Small intestine (tissue), 7 donors: ENCODE results near the gene PROK1. TPM values are rescaled to one million over a fixed set of nuclear protein-coding genes. Genes with fewer than 3 reads are reported as not detected.
"Not testable (repeated sequence)": the region's sequence is repeated elsewhere in the genome, so short reads cannot be mapped to it uniquely, and the experiment has no call there.

Experiments
- DNase-seq, 2 donors: peaks; one replicate each; pipeline versions ENCODE4 v3.0.0 to v3.0.0-alpha.2; 2013
- FAIRE-seq: peaks from 2 replicates; lab custom pipeline; 2012; peaks lifted over from hg19 to GRCh38; lab: Jason Lieb, UNC
- H3K27ac ChIP-seq, 3 donors: one replicate each; pipeline ENCODE4 v1.5.1; 2013; ENCODE audit warnings: low read length in 2 of 3, mild to moderate bottlenecking in 2 of 3, control low read depth in 1 of 3, inconsistent platforms in 1 of 3, low read depth in 1 of 3, moderate library complexity in 1 of 3
- H3K27me3 ChIP-seq, 3 donors: one replicate each; pipeline ENCODE4 v1.6.1; 2013; ENCODE audit warnings: low read length in 3 of 3, inconsistent platforms in 1 of 3; ENCODE audit not compliant: control insufficient read depth in 3 of 3, insufficient read depth in 3 of 3
- H3K36me3 ChIP-seq, 3 donors: one replicate each; pipeline ENCODE4 v1.6.1; 2013; ENCODE audit warnings: low read length in 3 of 3, inconsistent platforms in 1 of 3, low read depth in 1 of 3, mild to moderate bottlenecking in 1 of 3, moderate library complexity in 1 of 3; ENCODE audit not compliant: control insufficient read depth in 3 of 3, insufficient read depth in 2 of 3
- H3K4me1 ChIP-seq, 3 donors: one replicate each; pipeline ENCODE4 v1.6.1; 2013; ENCODE audit warnings: low read length in 2 of 3, inconsistent platforms in 1 of 3, low read depth in 1 of 3, mild to moderate bottlenecking in 1 of 3, moderate library complexity in 1 of 3; ENCODE audit not compliant: control insufficient read depth in 3 of 3, insufficient read depth in 2 of 3
- H3K4me3 ChIP-seq, 3 donors: one replicate each; pipeline ENCODE4 v1.5.1; 2013; ENCODE audit warnings: low read length in 3 of 3, control low read depth in 1 of 3, inconsistent platforms in 1 of 3, low read depth in 1 of 3, mild to moderate bottlenecking in 1 of 3, moderate library complexity in 1 of 3
- H3K9me3 ChIP-seq, 2 donors: one replicate each; pipeline ENCODE4 v1.6.1; 2013; ENCODE audit warnings: low read depth in 1 of 2, low read length in 1 of 2; ENCODE audit not compliant: control insufficient read depth in 2 of 2, insufficient read depth in 1 of 2
- WGBS, 3 donors: extraction: QIAGEN DNeasy Blood & Tissue Kit; methylation state at CpG; one replicate each; pipeline ENCODE4 v1.1.7; 2013; 5-methylcytosine and 5-hydroxymethylcytosine counted together
- polyA plus RNA-seq, 4 donors: library from polyadenylated mRNA; stranded (reverse) in 3 of 4; unstranded in 1 of 4; fragments of 200-250 nt in 3 of 4; fragments of 120-200 nt in 1 of 4; gene quantifications; one replicate each; pipeline versions ENCODE4 v1.2.1 to v1.2.3, GENCODE V29; 2013
- donor health status: healthy with polysubstance abuse.
- donor health status: control.
- donor health status: control.
- donor health status: Bipolar disorder and iron deficiency.
- donor health status: healthy.

PROK1 gene
- polyA plus RNA-seq, 4 donors, result 0.06 to 0.07 TPM; not detected in 2

DNA sequence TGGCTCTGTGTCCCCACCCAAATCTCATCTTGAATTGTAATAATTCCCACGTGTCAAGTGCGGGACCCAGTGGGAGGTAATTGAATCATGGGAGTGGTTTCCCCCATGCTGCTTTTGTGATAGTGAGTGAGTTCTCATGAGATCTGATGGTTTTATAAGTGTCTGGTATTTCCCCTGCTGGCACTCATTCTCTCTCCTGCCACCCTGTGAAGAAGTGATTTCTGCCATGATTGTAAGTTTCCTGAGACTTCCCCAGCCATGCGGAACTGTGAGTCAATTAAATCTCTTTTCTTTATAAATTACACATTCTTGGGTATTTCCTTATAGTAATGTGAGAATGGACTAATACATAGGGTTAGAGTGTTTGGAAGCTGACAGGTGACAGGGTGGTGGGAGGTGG, 11.1 kb upstream of the PROK1 start:
- not testable (repeated sequence) for H3K4me1 ChIP-seq

DNA sequence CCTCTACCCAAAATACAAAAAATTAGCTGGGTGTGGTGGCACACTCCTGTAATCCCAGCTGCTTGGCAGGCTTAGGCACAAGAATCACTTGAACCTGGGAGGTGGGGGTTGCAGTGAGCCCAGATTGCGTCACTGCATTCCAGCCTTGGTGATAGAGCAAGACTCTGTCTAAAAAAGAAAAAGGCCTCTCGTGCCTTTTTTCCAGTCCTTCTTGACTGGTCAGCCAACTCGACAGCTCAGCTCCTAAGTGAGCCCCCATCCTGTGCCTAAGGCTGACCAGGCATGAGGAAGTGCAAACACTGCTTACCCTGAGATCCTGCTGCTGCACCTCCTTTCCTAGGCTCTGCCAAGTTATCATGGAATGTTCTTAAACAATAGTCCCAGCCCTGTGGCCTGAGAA, 10.1 kb upstream of the PROK1 start:
- Histone ChIP-seq H3K36me3 (no peaks in the 10 kb centered on the region), H3K27ac (no peak overlapping the region), H3K9me3 (no peaks in the 10 kb centered on the region), H3K4me1 (no peaks in the 10 kb centered on the region), H3K27me3 (no peaks in the 10 kb centered on the region), H3K4me3 (no peak overlapping the region)
- 60 to 81% (median 61%) methylated on average over 3 of the region's 3 CpGs for WGBS, 3 donors
- FAIRE-seq, result no peak
- DNase-seq, result no peak

More for the DNA sequence above, 11.1 kb upstream of the PROK1 start:
- not testable (repeated sequence) for H3K4me3 ChIP-seq, DNase-seq, H3K9me3 ChIP-seq, H3K36me3 ChIP-seq, H3K27me3 ChIP-seq, FAIRE-seq, H3K27ac ChIP-seq
- WGBS, 3 donors, result 85 to 89% (median 87%) methylated on average over 3 of the region's 3 CpGs

DNA sequence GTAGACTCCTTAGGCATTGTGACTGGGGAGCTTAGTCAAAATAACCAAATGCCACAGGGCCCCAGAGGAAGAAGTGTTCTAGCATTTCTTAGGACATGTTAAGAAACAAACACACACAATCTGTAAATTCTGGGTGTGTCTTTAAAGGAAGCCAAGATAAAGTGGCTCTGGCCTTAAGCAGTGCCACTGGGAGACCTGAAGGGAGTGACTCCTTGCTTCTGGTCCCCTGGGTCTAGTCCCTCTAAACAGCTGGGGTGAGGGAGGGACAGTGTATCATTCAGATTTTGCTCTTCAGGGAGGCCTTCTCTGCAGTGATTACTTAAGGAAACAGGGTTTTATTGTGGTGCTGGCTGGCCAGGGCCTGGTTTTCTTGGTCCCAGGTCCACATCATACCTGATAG, 9.1 kb upstream of the PROK1 start:
- FAIRE-seq (no peak), DNase-seq (no peak)
- no peaks in the 10 kb centered on the region for H3K9me3 ChIP-seq
- no peak overlapping the region for H3K27ac ChIP-seq
- H3K27me3 ChIP-seq, result no peaks in the 10 kb centered on the region
- no peaks in the 10 kb centered on the region for H3K36me3 ChIP-seq
- no peaks in the 10 kb centered on the region for H3K4me1 ChIP-seq
- no peak overlapping the region for H3K4me3 ChIP-seq

DNA sequence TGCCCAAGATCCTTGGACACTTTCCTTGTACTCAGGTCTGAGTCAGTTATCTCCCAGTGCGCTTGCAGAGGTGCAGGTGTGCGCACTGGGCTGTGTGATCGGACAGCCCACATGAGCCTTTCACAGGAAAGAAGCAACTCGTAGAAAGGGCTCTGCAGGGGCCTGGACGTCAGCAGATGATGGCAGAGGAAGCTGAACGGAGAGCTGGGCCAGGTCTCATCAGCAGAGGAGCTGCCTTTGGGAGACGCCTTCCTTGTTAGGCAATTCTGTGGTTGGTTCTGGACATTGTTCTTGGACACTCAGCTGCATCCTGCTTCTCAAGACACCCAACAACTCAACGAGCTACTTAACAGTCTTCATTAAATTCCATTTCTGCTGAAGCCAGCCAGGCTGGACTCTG, 7.5 kb upstream of the PROK1 start:
- Histone ChIP-seq H3K9me3 (no peaks in the 10 kb centered on the region), H3K4me3 (no peak overlapping the region), H3K4me1 (no peaks in the 10 kb centered on the region), H3K27me3 (peaks cover 0 to 6% (median 0%) of the 10 kb centered on the region in 3 donors), H3K27ac (no peak overlapping the region), H3K36me3 (no peaks in the 10 kb centered on the region)
- 78 to 82% (median 81%) methylated on average over 8 of the region's 8 CpGs for WGBS, 3 donors
- FAIRE-seq, result no peak
- DNase-seq, result no peak

DNA sequence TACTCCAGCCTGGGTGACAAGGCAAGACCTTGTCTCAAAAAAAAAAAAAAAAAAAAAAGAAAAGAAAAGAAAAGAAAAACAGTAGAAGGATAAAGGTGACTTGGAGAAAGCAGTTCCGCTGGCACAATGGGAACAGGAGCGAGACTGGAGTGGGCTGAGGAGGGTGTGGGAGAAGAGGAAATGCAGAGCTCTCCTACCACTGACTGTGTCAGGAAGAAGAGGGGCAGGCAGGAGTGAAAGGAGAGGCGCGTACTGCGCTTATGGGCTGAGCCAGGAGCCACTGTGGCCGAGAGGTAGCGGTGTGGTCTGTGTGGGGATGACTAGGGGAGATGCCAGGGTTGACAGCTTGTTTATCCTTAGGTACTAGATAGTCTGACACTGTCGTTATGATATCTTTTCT, 6.4 kb upstream of the PROK1 start:
- no peak overlapping the region for H3K4me3 ChIP-seq
- no peaks in the 10 kb centered on the region for H3K4me1 ChIP-seq
- H3K27ac ChIP-seq, result no peak overlapping the region
- DNase-seq (no peak), FAIRE-seq (no peak)
- 73 to 83% (median 80%) methylated on average over 8 of the region's 8 CpGs for WGBS, 3 donors
- peaks cover 0 to 9% (median 4%) of the 10 kb centered on the region in 3 donors for H3K27me3 ChIP-seq
- H3K9me3 ChIP-seq, result no peaks in the 10 kb centered on the region
- no peaks in the 10 kb centered on the region for H3K36me3 ChIP-seq

DNA sequence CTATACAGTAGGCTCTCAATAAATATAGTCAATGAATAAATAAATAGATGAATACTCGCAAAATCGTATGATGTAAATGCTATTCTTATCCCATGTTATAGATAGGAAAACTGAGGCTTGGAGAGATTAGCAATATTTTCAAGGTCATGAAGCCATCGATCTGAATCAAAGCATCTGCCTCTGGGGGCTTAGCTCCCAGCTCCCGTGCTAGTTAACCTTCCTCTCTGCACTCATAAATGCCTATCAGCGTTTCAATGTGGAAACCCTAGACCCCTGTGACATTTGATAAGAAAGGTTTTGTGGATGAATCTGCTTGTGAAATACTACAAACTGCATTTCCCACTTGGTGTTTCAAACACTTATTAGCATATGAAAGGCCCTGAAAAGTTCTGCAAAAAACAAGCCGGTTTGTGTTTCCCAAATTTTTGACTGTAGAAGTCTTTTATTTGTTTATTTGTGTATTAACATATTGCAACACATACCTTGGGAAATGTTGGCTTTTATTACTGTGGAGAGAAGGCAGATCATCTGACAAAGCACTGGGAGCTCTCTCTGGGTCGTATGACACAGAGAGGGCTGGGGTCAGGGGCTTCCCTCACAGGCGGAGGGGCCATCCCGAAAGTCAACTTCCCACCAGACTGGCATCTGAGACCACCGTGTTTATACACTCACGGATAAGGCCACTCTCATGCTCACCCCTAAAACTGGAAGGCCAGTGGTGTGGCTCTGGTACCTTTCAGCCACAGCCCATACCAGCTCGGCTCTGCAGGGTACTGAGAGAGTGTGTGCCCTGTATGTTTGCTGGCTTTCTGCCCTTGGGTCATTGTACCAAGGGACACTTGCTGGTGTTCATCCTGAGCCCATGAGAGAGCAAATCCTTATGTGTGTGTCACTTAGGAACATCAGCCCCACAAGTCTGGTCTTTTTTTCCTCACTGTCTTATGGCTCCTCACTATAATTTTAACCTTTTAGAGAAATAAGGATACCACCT, 993 bp upstream of the PROK1 start:
- no peak overlapping the region for H3K4me3 ChIP-seq
- peaks cover 0 to 30% (median 14%) of the 10 kb centered on the region in 3 donors for H3K27me3 ChIP-seq
- DNase-seq, result no peak
- no peaks in the 10 kb centered on the region for H3K36me3 ChIP-seq
- H3K4me1 ChIP-seq, result no peaks in the 10 kb centered on the region
- no peak overlapping the region for H3K27ac ChIP-seq
- no peaks in the 10 kb centered on the region for H3K9me3 ChIP-seq
- FAIRE-seq, result no peak
- WGBS, 3 donors, result 51 to 52% (median 52%) methylated on average over 12 of the region's 12 CpGs

DNA sequence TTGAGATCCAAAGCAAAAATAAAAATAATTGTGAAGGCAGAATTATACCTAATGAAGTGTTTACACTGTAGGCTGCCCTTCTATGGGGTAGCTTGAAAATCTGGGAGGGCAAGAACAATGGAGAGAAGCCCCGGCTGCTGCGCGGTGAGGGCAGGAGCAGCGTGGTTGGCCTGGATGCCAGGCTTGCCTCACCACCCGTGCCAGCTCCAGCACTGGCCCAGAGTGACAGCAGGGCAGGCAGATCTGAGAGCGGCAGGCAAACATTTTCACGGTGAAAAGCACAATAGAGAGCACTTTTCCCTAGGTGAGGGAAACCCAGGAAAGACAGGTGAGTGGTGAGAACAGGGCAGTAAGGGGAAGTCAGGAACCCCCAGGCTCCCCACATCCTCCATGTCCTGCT, 1.4 kb downstream of the PROK1 start:
- no peaks in the 10 kb centered on the region for H3K9me3 ChIP-seq
- FAIRE-seq (no peak), DNase-seq (no peak)
- H3K4me1 ChIP-seq, result no peaks in the 10 kb centered on the region
- WGBS, 3 donors, result 61 to 76% (median 67%) methylated on average over 7 of the region's 7 CpGs
- H3K4me3 ChIP-seq, result no peak overlapping the region
- H3K27ac ChIP-seq, result no peak overlapping the region
- no peaks in the 10 kb centered on the region for H3K36me3 ChIP-seq
- H3K27me3 ChIP-seq, result peaks cover 0 to 32% (median 14%) of the 10 kb centered on the region in 3 donors

DNA sequence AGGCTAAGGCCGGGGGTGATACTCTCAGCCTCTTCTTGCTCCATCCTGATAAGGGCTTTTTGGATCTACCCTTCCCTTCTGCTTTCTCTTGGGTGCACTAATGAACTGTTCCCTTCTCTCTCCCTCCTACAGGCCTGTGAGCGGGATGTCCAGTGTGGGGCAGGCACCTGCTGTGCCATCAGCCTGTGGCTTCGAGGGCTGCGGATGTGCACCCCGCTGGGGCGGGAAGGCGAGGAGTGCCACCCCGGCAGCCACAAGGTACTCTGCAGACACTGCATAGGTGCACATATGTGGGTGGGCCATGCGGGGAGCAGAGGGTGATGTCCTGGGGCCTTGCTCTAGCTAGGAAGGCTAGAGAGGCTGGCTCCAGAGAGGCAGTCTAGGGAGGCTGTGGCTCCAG, 2.9 kb downstream of the PROK1 start:
- FAIRE-seq, result no peak
- Histone ChIP-seq H3K4me3 (no peak overlapping the region), H3K27ac (no peak overlapping the region), H3K4me1 (no peaks in the 10 kb centered on the region), H3K27me3 (peaks cover 0 to 24% (median 11%) of the 10 kb centered on the region in 3 donors), H3K36me3 (no peaks in the 10 kb centered on the region), H3K9me3 (no peaks in the 10 kb centered on the region)
- DNase-seq, result no peak
- WGBS, 3 donors, result 88 to 92% (median 88%) methylated on average over 9 of the region's 9 CpGs
